ENCODE results near the gene DNAJA4.

DNA sequence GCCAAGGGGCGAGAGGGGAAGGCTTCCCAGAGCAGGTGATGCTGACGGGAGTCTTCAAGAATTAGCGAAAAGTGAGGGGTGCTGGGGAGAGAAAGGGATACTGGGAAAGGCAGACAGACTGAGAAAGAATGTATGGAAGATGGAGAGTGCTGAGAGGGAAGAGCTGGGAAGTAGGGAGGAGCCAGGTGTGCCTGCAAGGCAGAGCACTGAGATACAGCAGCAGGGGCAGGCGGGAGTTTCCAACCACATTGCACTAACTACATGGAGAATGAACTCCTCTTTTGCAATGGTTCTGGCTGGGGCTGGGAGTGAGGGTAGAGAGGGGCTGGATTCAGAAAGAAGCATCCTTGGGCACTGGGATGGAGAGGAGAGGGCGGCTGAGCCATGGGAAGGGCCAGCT is 59.8 kb downstream of the DNAJA4 start:
- no peak for TF ChIP-seq EP300 (IDR thresholded peaks at IDR 0.05; ENCODE audit: borderline replicate concordance in 1 of 2, low read depth in 1 of 2, low read length in 1 of 2)
- TF ChIP-seq JUND (IDR thresholded peaks at IDR 0.05), result no peak
- no peak for TF ChIP-seq POLR2AphosphoS5 (IDR thresholded peaks at IDR 0.05; ENCODE audit: low read depth, low read length)
- TF ChIP-seq FOXM1 (IDR thresholded peaks at IDR 0.05; ENCODE audit: low read depth), result no peak
- TF ChIP-seq CHD2 (IDR thresholded peaks at IDR 0.05; ENCODE audit: low read length, partially characterized antibody), result no peak
- TF ChIP-seq, protein P1, sequence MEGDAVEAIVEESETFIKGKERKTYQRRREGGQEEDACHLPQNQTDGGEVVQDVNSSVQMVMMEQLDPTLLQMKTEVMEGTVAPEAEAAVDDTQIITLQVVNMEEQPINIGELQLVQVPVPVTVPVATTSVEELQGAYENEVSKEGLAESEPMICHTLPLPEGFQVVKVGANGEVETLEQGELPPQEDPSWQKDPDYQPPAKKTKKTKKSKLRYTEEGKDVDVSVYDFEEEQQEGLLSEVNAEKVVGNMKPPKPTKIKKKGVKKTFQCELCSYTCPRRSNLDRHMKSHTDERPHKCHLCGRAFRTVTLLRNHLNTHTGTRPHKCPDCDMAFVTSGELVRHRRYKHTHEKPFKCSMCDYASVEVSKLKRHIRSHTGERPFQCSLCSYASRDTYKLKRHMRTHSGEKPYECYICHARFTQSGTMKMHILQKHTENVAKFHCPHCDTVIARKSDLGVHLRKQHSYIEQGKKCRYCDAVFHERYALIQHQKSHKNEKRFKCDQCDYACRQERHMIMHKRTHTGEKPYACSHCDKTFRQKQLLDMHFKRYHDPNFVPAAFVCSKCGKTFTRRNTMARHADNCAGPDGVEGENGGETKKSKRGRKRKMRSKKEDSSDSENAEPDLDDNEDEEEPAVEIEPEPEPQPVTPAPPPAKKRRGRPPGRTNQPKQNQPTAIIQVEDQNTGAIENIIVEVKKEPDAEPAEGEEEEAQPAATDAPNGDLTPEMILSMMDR (IDR thresholded peaks at IDR 0.05), result no peak
- TF ChIP-seq, protein P2, sequence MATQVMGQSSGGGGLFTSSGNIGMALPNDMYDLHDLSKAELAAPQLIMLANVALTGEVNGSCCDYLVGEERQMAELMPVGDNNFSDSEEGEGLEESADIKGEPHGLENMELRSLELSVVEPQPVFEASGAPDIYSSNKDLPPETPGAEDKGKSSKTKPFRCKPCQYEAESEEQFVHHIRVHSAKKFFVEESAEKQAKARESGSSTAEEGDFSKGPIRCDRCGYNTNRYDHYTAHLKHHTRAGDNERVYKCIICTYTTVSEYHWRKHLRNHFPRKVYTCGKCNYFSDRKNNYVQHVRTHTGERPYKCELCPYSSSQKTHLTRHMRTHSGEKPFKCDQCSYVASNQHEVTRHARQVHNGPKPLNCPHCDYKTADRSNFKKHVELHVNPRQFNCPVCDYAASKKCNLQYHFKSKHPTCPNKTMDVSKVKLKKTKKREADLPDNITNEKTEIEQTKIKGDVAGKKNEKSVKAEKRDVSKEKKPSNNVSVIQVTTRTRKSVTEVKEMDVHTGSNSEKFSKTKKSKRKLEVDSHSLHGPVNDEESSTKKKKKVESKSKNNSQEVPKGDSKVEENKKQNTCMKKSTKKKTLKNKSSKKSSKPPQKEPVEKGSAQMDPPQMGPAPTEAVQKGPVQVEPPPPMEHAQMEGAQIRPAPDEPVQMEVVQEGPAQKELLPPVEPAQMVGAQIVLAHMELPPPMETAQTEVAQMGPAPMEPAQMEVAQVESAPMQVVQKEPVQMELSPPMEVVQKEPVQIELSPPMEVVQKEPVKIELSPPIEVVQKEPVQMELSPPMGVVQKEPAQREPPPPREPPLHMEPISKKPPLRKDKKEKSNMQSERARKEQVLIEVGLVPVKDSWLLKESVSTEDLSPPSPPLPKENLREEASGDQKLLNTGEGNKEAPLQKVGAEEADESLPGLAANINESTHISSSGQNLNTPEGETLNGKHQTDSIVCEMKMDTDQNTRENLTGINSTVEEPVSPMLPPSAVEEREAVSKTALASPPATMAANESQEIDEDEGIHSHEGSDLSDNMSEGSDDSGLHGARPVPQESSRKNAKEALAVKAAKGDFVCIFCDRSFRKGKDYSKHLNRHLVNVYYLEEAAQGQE (IDR thresholded peaks at IDR 0.05; ENCODE audit: low read depth, low read length), result no peak
- no peak for TF ChIP-seq NRF1 (IDR thresholded peaks at IDR 0.05; ENCODE audit: low read depth, low read length)
- TF ChIP-seq, protein P3, sequence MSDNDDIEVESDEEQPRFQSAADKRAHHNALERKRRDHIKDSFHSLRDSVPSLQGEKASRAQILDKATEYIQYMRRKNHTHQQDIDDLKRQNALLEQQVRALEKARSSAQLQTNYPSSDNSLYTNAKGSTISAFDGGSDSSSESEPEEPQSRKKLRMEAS (IDR thresholded peaks at IDR 0.05; ENCODE audit: low read depth), result no peak
- TF ChIP-seq TCF12 (IDR thresholded peaks at IDR 0.05), result no peak
- no peak for TF ChIP-seq GABPA (IDR thresholded peaks at IDR 0.05; ENCODE audit: low read depth)
- TF ChIP-seq RAD21 (IDR thresholded peaks at IDR 0.05; ENCODE audit: low read length), result no peak
